Hepatocyte (in vitro differentiated cells): ENCODE results near the gene BNIPL. TPM values are rescaled to one million over a fixed set of nuclear protein-coding genes. Genes with fewer than 3 reads are reported as not detected.

ENCODE experiments used
- DNase-seq: peaks from one replicate; pipeline ENCODE4 v3.0.0-alpha.2; 2016; ENCODE audit warnings: low spot score
- H2AFZ ChIP-seq: fragments of 200-600 bp; sonication (generic); 2 replicates; pipeline ENCODE4 v1.6.0; 2016; ENCODE audit warnings: antibody characterized with exemption, mild to moderate bottlenecking
- H3K27ac ChIP-seq: fragments of 200-600 bp; sonication (generic); 2 replicates; pipeline ENCODE4 v1.5.1; 2016; ENCODE audit warnings: mild to moderate bottlenecking
- H3K27me3 ChIP-seq: fragments of 200-600 bp; sonication (generic); 2 replicates; pipeline ENCODE4 v1.6.1; 2016
- H3K36me3 ChIP-seq: fragments of 200-600 bp; sonication (generic); replicated peaks from 2 replicates; pipeline ENCODE4 v1.5.1; 2016; ENCODE audit warnings: low read depth; ENCODE audit not compliant: insufficient read depth
- H3K4me1 ChIP-seq: fragments of 200-600 bp; sonication (generic); 2 replicates; pipeline ENCODE4 v1.5.1; 2016; ENCODE audit warnings: mild to moderate bottlenecking, moderate library complexity; ENCODE audit not compliant: insufficient read depth
- H3K4me2 ChIP-seq: fragments of 200-600 bp; sonication (generic); 2 replicates; pipeline ENCODE4 v1.6.0; 2016
- H3K4me3 ChIP-seq: fragments of 200-600 bp; sonication (generic); 2 replicates; pipeline ENCODE4 v1.5.1; 2016; ENCODE audit warnings: mild to moderate bottlenecking
- H3K79me2 ChIP-seq: fragments of 200-600 bp; sonication (generic); 2 replicates; pipeline ENCODE4 v1.6.0; 2017; ENCODE audit warnings: mild to moderate bottlenecking
- H3K9me2 ChIP-seq: fragments of 200-600 bp; sonication (generic); replicated peaks from 2 replicates; pipeline ENCODE4 v1.6.0; 2017; ENCODE audit warnings: mild to moderate bottlenecking; ENCODE audit not compliant: insufficient read depth
- H3K9me3 ChIP-seq: fragments of 200-600 bp; sonication (generic); 2 replicates; pipeline ENCODE4 v1.5.1; 2016; ENCODE audit warnings: low read depth, mild to moderate bottlenecking
- H4K20me1 ChIP-seq: fragments of 200-600 bp; sonication (generic); 2 replicates; pipeline ENCODE4 v1.6.0; 2016; ENCODE audit warnings: mild to moderate bottlenecking; ENCODE audit not compliant: insufficient read depth, poor library complexity, severe bottlenecking
- CTCF ChIP-seq: fragments of 200-600 bp; sonication (generic); IDR thresholded peaks from 2 replicates; pipeline ENCODE4 v1.5.1; 2016; ENCODE audit warnings: antibody characterized with exemption, mild to moderate bottlenecking; ENCODE audit not compliant: poor library complexity
- EZH2 ChIP-seq: fragments of 200-600 bp; sonication (generic); IDR thresholded peaks from 2 replicates; pipeline ENCODE4 v1.6.1; 2016; ENCODE audit warnings: antibody characterized with exemption, mild to moderate bottlenecking, borderline replicate concordance
- EZH2phosphoT487 ChIP-seq: fragments of 200-600 bp; sonication (generic); IDR thresholded peaks from one replicate; pipeline ENCODE4 v1.6.1; 2018; ENCODE audit warnings: antibody characterized with exemption, mild to moderate bottlenecking, low read depth, moderate library complexity; ENCODE audit not compliant: unreplicated experiment, severe bottlenecking
- WGBS: methylation state at CpG from one replicate; pipeline ENCODE4 v1.1.6; 2016; ENCODE audit warnings: low lambda C conversion rate; ENCODE audit errors: missing lambda C conversion rate; 5-methylcytosine and 5-hydroxymethylcytosine counted together
- polyA plus RNA-seq: library from polyadenylated mRNA; unstranded; fragments of >200 nt; fragmentation: Nextera tagmentation; extraction: Ambion mirVana; gene quantifications from 2 replicates; pipeline ENCODE4 v1.2.1, GENCODE V29; 2016
- total RNA-seq: library from RNA; depleted of rRNA; stranded (reverse); fragments of >200 nt; gene quantifications from 2 replicates; pipeline ENCODE4 v1.2.3, GENCODE V29; 2014

The BNIPL gene
- total and polyA plus RNA-seq, 2 experiments from 2014 or later: 1.1 to 3.8 TPM

DNA sequence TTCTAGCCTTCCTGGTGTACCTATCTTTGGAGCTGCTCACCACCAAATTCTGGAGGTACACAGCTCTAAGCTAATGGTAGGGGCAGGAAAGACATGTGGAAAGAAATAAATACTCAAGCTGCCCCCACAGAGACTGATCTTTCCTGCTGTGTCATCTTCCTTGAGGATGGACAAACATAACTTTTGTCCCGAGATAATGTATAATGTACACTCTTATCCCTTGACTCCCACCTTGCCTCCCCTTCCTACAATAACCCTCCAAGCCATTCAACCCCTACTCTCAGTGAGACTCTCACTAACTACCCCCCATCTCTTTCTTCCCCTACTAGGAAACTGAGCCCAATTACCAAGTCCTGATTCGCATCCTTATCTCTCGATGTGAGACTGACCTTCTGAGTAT, 42.1 kb upstream of the BNIPL start:
- no peaks in the 10 kb centered on the region for H3K36me3 ChIP-seq
- H2AFZ ChIP-seq: no peak overlapping the region
- no peaks in the 10 kb centered on the region for H3K9me2 ChIP-seq
- no peak overlapping the region for H3K4me3 ChIP-seq
- WGBS: 90% methylated on average over 3 of the region's 3 CpGs
- H3K79me2 ChIP-seq: no peaks in the 10 kb centered on the region
- no peaks in the 10 kb centered on the region for H4K20me1 ChIP-seq
- no peak for DNase-seq
- TF ChIP-seq EZH2phosphoT487: no peak
- TF ChIP-seq EZH2: no peak
- H3K27me3 ChIP-seq: no peaks in the 10 kb centered on the region
- H3K4me1 ChIP-seq: no peaks in the 10 kb centered on the region
- H3K4me2 ChIP-seq: no peak overlapping the region
- no peak overlapping the region for H3K27ac ChIP-seq
- no peaks in the 10 kb centered on the region for H3K9me3 ChIP-seq

- no peak overlapping the region for H2AFZ ChIP-seq
- no peaks in the 10 kb centered on the region for H3K9me3 ChIP-seq
- H3K79me2 ChIP-seq: no peaks in the 10 kb centered on the region
- H3K27me3 ChIP-seq: no peaks in the 10 kb centered on the region
- 74% methylated on average over 4 of the region's 4 CpGs for WGBS
- H3K4me2 ChIP-seq: no peak overlapping the region
- DNase-seq: no peak
- H3K36me3 ChIP-seq: no peaks in the 10 kb centered on the region
- TF ChIP-seq EZH2 (no peak), CTCF (no peak), EZH2phosphoT487 (no peak)
- no peak overlapping the region for H3K4me3 ChIP-seq
- no peak overlapping the region for H3K27ac ChIP-seq
- no peaks in the 10 kb centered on the region for H3K4me1 ChIP-seq
- no peaks in the 10 kb centered on the region for H3K9me2 ChIP-seq
- no peaks in the 10 kb centered on the region for H4K20me1 ChIP-seq
These were observed 40.9 kb upstream of the BNIPL start for GRCh38 chr1:150995460-150995859.

GRCh38 chr1:150995896-150996295, 40.5 kb upstream of the BNIPL start:
- Histone ChIP-seq H3K27ac (no peak overlapping the region), H3K9me2 (no peaks in the 10 kb centered on the region), H3K4me3 (no peak overlapping the region), H4K20me1 (no peaks in the 10 kb centered on the region), H3K9me3 (no peaks in the 10 kb centered on the region), H3K4me1 (no peaks in the 10 kb centered on the region), H3K4me2 (no peak overlapping the region), H3K27me3 (no peaks in the 10 kb centered on the region), H2AFZ (no peak overlapping the region), H3K36me3 (no peaks in the 10 kb centered on the region), H3K79me2 (no peaks in the 10 kb centered on the region)
- TF ChIP-seq EZH2 (no peak), CTCF (peak; percentile 88)
- 34% methylated on average over 9 of the region's 9 CpGs for WGBS
- peak; percentile 45 for DNase-seq

GRCh38 chr1:150997126-150997872, 39.1 kb upstream of the BNIPL start:
- no peak for DNase-seq
- 96% methylated on average over 20 of the region's 20 CpGs for WGBS

More at GRCh38 chr1:150997126-150997872, 39.1 kb upstream of the BNIPL start:
- Histone ChIP-seq H2AFZ (no peak overlapping the region), H3K27ac (no peak overlapping the region), H3K79me2 (peaks cover 2% of the 10 kb centered on the region), H3K9me3 (no peaks in the 10 kb centered on the region), H3K4me1 (no peaks in the 10 kb centered on the region), H4K20me1 (no peaks in the 10 kb centered on the region), H3K9me2 (no peaks in the 10 kb centered on the region), H3K36me3 (no peaks in the 10 kb centered on the region), H3K4me2 (no peak overlapping the region), H3K27me3 (no peaks in the 10 kb centered on the region), H3K4me3 (no peak overlapping the region)
- no peak for TF ChIP-seq EZH2phosphoT487
- TF ChIP-seq CTCF: no peak
- TF ChIP-seq EZH2: no peak
